ENCODE results near the gene PARD3B. TPM values are rescaled to one million over a fixed set of nuclear protein-coding genes. Genes with fewer than 3 reads are reported as not detected.

Gene PARD3B
- total and polyA plus RNA-seq, 2 of the 13 experiments (the other 11 are each of a cell fraction or from before 2014, with no cell fraction given): 0.71 to 2.3 TPM

DNA sequence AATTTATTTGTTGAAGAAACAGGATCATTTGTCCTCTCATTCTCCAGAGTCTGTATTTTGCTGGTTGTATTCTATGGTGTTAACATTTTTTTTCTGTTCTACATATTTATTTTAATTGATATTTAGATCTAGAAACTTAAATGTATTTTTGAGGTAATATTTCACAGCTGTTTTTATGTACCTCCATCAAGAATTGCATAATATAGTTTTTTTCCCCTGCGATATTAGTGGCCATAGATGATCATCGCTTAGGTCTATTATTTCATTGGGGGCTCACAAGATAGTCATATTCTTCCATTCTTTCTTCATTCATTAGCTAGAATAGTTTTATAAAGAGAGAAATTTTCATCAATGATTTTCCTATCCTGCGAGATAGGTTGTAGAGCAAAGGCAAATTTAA lies 89.3 kb downstream of the PARD3B start:
- CTCF ChIA-PET (ENCODE audit: low intra/inter-chr PET ratio, low total read pairs): no interaction called here
- H3K27me3 ChIP-seq (ENCODE audit: control insufficient read depth in 1 of 2, insufficient read depth in 2 of 2, low read length in 2 of 2): no peaks in the 10 kb centered on the region
- no peak for FAIRE-seq
- no peaks in the 10 kb centered on the region for H3K4me1 ChIP-seq (ENCODE audit: insufficient read depth, low read length)
- no peaks in the 10 kb centered on the region for H3K79me2 ChIP-seq (ENCODE audit: insufficient read depth, low read length)
- no peak overlapping the region for H3K4me3 ChIP-seq (replicated peaks in 1 of 3; ENCODE audit: insufficient read depth in 1 of 3, low read depth in 2 of 3, low read length in 3 of 3)
- POLR2A ChIA-PET: no interaction called here
- no peak overlapping the region for H2AFZ ChIP-seq (ENCODE audit: low read length)
- TF ChIP-seq KLF15 (CRISPR knock-in tag; IDR thresholded peaks at IDR 0.05; ENCODE audit: borderline replicate concordance): no peak
- peak; percentile 74 for TF ChIP-seq CEBPB (IDR thresholded peaks at IDR 0.05; ENCODE audit: borderline replicate concordance, low read depth, low read length)
- 84% methylated on average over 3 of the region's 3 CpGs for WGBS (ENCODE audit: low lambda C conversion rate)
- ATAC-seq: no peak
- no TSS peak for BruUV-seq (replicated peaks)
- in situ Hi-C loops (cut with HindIII; ENCODE audit: extremely low pct_ligation_motif_present, low pct_unique_long_range_greater_than_20kb) (no loop called here), intact Hi-C loops (cut with micrococcal nuclease; ENCODE audit: unreplicated experiment) (no loop called here)
- no peak for DNase-seq (ENCODE audit: low spot score)
- no peak overlapping the region for H3K9ac ChIP-seq (ENCODE audit: insufficient read depth, low read depth, low read length)
- no peaks in the 10 kb centered on the region for H4K20me1 ChIP-seq (ENCODE audit: insufficient read depth, low read length)
- H3K9me3 ChIP-seq (ENCODE audit: low read length): peaks cover 24% of the 10 kb centered on the region
- H3K4me2 ChIP-seq (ENCODE audit: low read depth, low read length): no peak overlapping the region
- H3K36me3 ChIP-seq (replicated peaks in 1 of 2; ENCODE audit: control insufficient read depth in 1 of 2, insufficient read depth in 2 of 2, low read length in 2 of 2): no peaks in the 10 kb centered on the region
- no peak overlapping the region for H3K27ac ChIP-seq (ENCODE audit: extremely low read length, insufficient read depth, low read length)

DNA sequence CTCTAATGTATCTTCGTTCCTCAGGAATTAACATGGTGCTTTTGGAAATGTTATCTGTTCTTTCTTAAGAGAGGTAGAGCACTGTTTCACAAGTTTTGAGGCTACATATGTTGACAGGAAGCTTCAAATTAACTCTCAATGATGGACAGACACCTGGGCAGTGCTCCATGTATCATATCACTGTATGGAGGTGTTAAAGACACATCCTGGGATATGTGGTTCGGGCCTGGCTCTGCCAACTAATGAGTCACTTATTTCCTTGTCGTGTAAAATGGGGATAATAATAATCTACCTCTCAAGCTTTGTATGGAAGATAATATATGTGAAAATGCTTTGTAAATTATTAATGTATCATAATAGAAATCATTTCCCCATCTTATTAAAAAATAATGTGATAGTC lies 90.2 kb downstream of the PARD3B start:
- POLR2A ChIA-PET: no interaction called here
- intact Hi-C loops (cut with micrococcal nuclease; ENCODE audit: unreplicated experiment) (no loop called here), in situ Hi-C loops (cut with HindIII; ENCODE audit: extremely low pct_ligation_motif_present, low pct_unique_long_range_greater_than_20kb) (no loop called here)
- no peak for TF ChIP-seq FOXK2 (IDR thresholded peaks at IDR 0.05)
- no peak for TF ChIP-seq GZF1 (CRISPR knock-in tag; IDR thresholded peaks at IDR 0.05)
- TF ChIP-seq, protein P1, sequence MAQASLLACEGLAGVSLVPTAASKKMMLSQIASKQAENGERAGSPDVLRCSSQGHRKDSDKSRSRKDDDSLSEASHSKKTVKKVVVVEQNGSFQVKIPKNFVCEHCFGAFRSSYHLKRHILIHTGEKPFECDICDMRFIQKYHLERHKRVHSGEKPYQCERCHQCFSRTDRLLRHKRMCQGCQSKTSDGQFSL (CRISPR knock-in tag; IDR thresholded peaks at IDR 0.05): no peak
- TF ChIP-seq SNAPC5 (CRISPR knock-in tag; IDR thresholded peaks at IDR 0.05; ENCODE audit: borderline replicate concordance): no peak
- TF ChIP-seq ZNF577 (CRISPR knock-in tag; IDR thresholded peaks at IDR 0.05; ENCODE audit: borderline replicate concordance, low read depth): no peak
- TF ChIP-seq BORCS8-MEF2B (CRISPR knock-in tag; IDR thresholded peaks at IDR 0.05): no peak
- Histone ChIP-seq H3K9ac (ENCODE audit: insufficient read depth, low read depth, low read length) (no peak overlapping the region), H3K4me1 (ENCODE audit: insufficient read depth, low read length) (no peaks in the 10 kb centered on the region), H3K27ac (ENCODE audit: extremely low read length, insufficient read depth, low read length) (no peak overlapping the region), H2AFZ (ENCODE audit: low read length) (no peak overlapping the region), H3K4me3 (replicated peaks in 1 of 3; ENCODE audit: insufficient read depth in 1 of 3, low read depth in 2 of 3, low read length in 3 of 3) (no peak overlapping the region), H3K36me3 (replicated peaks in 1 of 2; ENCODE audit: control insufficient read depth in 1 of 2, insufficient read depth in 2 of 2, low read length in 2 of 2) (no peaks in the 10 kb centered on the region), H4K20me1 (ENCODE audit: insufficient read depth, low read length) (no peaks in the 10 kb centered on the region), H3K79me2 (ENCODE audit: insufficient read depth, low read length) (no peaks in the 10 kb centered on the region), H3K9me3 (ENCODE audit: low read length) (peaks cover 23% of the 10 kb centered on the region), H3K27me3 (ENCODE audit: control insufficient read depth in 1 of 2, insufficient read depth in 2 of 2, low read length in 2 of 2) (no peaks in the 10 kb centered on the region), H3K4me2 (ENCODE audit: low read depth, low read length) (no peak overlapping the region)
- CTCF ChIA-PET (ENCODE audit: low intra/inter-chr PET ratio, low total read pairs): no interaction called here
- FAIRE-seq (no peak), DNase-seq (ENCODE audit: low spot score) (no peak), ATAC-seq (no peak)
- no TSS peak for BruUV-seq (replicated peaks)
- 24% methylated on average over 3 of the region's 3 CpGs for WGBS (ENCODE audit: low lambda C conversion rate)

Measured in HepG2 (cell line).